ENCODE measurements around the gene ZNF169. TPM values are rescaled to one million over a fixed set of nuclear protein-coding genes. Genes with fewer than 3 reads are reported as not detected.

ZNF169 gene
- total RNA-seq: 2.1 and 2.4 TPM in 2 replicates

GRCh38 chr9:94259077-94259862 lies at the start of gene ZNF169:
TSS of gene ZNF169 (plus strand) at chr9:94259298. CDS start at chr9:94278813, 19,515 bp downstream.

GRCh38 chr9:94328544-94328943 lies 69.4 kb downstream of the ZNF169 start, which contains the start of gene NUTM2F:
TSS of gene NUTM2F (minus strand) at chr9:94328644. CDS start at chr9:94328623, 21 bp downstream.

Other genes starting within 250 kb of the ZNF169 start
- gene PTPDC1, start 174.8 kb upstream of the ZNF169 start, total RNA-seq: 4.4 and 9.0 TPM in 2 replicates
- not detected in 2 replicates for gene NUTM2F, start 69.3 kb downstream of the ZNF169 start, total RNA-seq

Data from placental epithelial cell (primary cell).